HG03196 (cell line): ENCODE data around the gene TSSC4.

ENCODE experiments used
- ATAC-seq: cut with Tn5 transposase; IDR thresholded peaks from one replicate; pipeline ENCODE4 v1.9.1; 2021; ENCODE audit not compliant: unreplicated experiment

The TSSC4 gene

GRCh38 chr11:2415601-2416380, 15.2 kb downstream of the TSSC4 start:
- no peak for ATAC-seq

GRCh38 chr11:2416765-2417164, 16.2 kb downstream of the TSSC4 start:
- ATAC-seq = no peak

- ATAC-seq = no peak
Observed at GRCh38 chr11:2417856-2418692, 17.5 kb downstream of the TSSC4 start.

GRCh38 chr11:2418693-2419360, 18.3 kb downstream of the TSSC4 start:
- no peak for ATAC-seq

GRCh38 chr11:2419638-2420501, 19.3 kb downstream of the TSSC4 start:
- ATAC-seq = no peak

- ATAC-seq = no peak
Observed at GRCh38 chr11:2420502-2421225, 20.1 kb downstream of the TSSC4 start.

GRCh38 chr11:2421226-2421994, 20.9 kb downstream of the TSSC4 start:
- ATAC-seq = no peak

- ATAC-seq = no peak
Observed at GRCh38 chr11:2421996-2422395, 21.4 kb downstream of the TSSC4 start.

- no peak for ATAC-seq
Observed at GRCh38 chr11:2422461-2423156, 22.1 kb downstream of the TSSC4 start.

- ATAC-seq = no peak
Observed at GRCh38 chr11:2423157-2424025, 22.8 kb downstream of the TSSC4 start.

GRCh38 chr11:2424811-2425495, 24.4 kb downstream of the TSSC4 start:
- ATAC-seq = no peak

GRCh38 chr11:2425506-2425905, 25.0 kb downstream of the TSSC4 start:
- ATAC-seq = no peak

GRCh38 chr11:2426221-2426620, 25.7 kb downstream of the TSSC4 start:
- ATAC-seq = no peak

GRCh38 chr11:2426826-2427521, 26.4 kb downstream of the TSSC4 start:
- no peak for ATAC-seq

- no peak for ATAC-seq
Observed at GRCh38 chr11:2427721-2428321, 27.3 kb downstream of the TSSC4 start.

GRCh38 chr11:2428322-2428795, 27.8 kb downstream of the TSSC4 start:
- no peak for ATAC-seq
